H9 (cell line): ENCODE results near the gene UBE3C. TPM values are rescaled to one million over a fixed set of nuclear protein-coding genes. Genes with fewer than 3 reads are reported as not detected.

Source experiments
- DNase-seq: peaks from one replicate; pipeline ENCODE4 v3.0.0-alpha.2; 2017
- H2AFZ ChIP-seq: one replicate; pipeline ENCODE4 v1.6.1; 2013; ENCODE audit warnings: mild to moderate bottlenecking, low read length, control low read depth, moderate library complexity
- H2AK5ac ChIP-seq: 2 replicates; pipeline ENCODE4 v1.6.1; 2013; ENCODE audit warnings: low read length, control low read depth, mixed read lengths; ENCODE audit not compliant: insufficient read length
- H2BK120ac ChIP-seq: one replicate; pipeline ENCODE4 v1.6.1; 2013; ENCODE audit warnings: low read depth, mild to moderate bottlenecking, low read length, control low read depth, inconsistent platforms; ENCODE audit not compliant: poor library complexity, severe bottlenecking
- H2BK12ac ChIP-seq: 2 replicates; pipeline ENCODE4 v1.6.1; 2013; ENCODE audit warnings: low read length, control low read depth, mixed read lengths, low read depth; ENCODE audit not compliant: insufficient read length
- H2BK15ac ChIP-seq: 2 replicates; pipeline ENCODE4 v1.6.1; 2013; ENCODE audit warnings: low read depth, low read length, control low read depth
- H2BK20ac ChIP-seq: one replicate; pipeline ENCODE4 v1.6.1; 2013; ENCODE audit warnings: low read depth, mild to moderate bottlenecking, low read length, control low read depth, inconsistent platforms; ENCODE audit not compliant: poor library complexity, severe bottlenecking
- H2BK5ac ChIP-seq: 2 replicates; pipeline ENCODE4 v1.6.1; 2013; ENCODE audit warnings: low read length, control low read depth, mixed read lengths; ENCODE audit not compliant: insufficient read length
- H3K14ac ChIP-seq: 2 replicates; pipeline ENCODE4 v1.6.1; 2013; ENCODE audit warnings: low read length, control low read depth; ENCODE audit not compliant: insufficient read depth
- H3K18ac ChIP-seq: 2 replicates; pipeline ENCODE4 v1.6.1; 2013; ENCODE audit warnings: low read depth, mild to moderate bottlenecking, mixed read lengths, low read length, control low read depth; ENCODE audit not compliant: insufficient read length
- H3K23ac ChIP-seq: 2 replicates; pipeline ENCODE4 v1.6.1; 2013; ENCODE audit warnings: low read length, control low read depth, mixed read lengths, low read depth; ENCODE audit not compliant: insufficient read length
- H3K23me2 ChIP-seq: 2 replicates; pipeline ENCODE4 v1.6.1; 2013; ENCODE audit warnings: low read depth, mild to moderate bottlenecking, mixed read lengths, low read length, control low read depth; ENCODE audit not compliant: insufficient read length, poor library complexity, severe bottlenecking
- H3K27ac ChIP-seq: 2 replicates; pipeline ENCODE4 v1.5.1; 2013; ENCODE audit warnings: low read length, control low read depth, mixed read lengths, low read depth; ENCODE audit not compliant: insufficient read length
- H3K27me3 ChIP-seq: 2 replicates; pipeline ENCODE4 v1.6.1; 2013; ENCODE audit warnings: low read length, control low read depth, inconsistent platforms; ENCODE audit not compliant: insufficient read depth
- H3K4ac ChIP-seq: 2 replicates; pipeline ENCODE4 v1.6.1; 2013; ENCODE audit warnings: low read depth, mild to moderate bottlenecking, control low read depth, inconsistent platforms, low read length, moderate library complexity
- H3K4me1 ChIP-seq: 2 replicates; pipeline ENCODE4 v1.6.1; 2013; ENCODE audit warnings: low read length, control low read depth, inconsistent platforms; ENCODE audit not compliant: insufficient read depth
- H3K4me2 ChIP-seq: 2 replicates; pipeline ENCODE4 v1.6.1; 2013; ENCODE audit warnings: low read length, control low read depth, mixed read lengths; ENCODE audit not compliant: insufficient read length, insufficient read depth
- H3K56ac ChIP-seq: 2 replicates; pipeline ENCODE4 v1.6.1; 2013; ENCODE audit warnings: low read depth, mild to moderate bottlenecking, mixed read lengths, low read length, control low read depth; ENCODE audit not compliant: insufficient read length
- H3K79me1 ChIP-seq: 2 replicates; pipeline ENCODE4 v1.6.1; 2013; ENCODE audit warnings: low read depth, mild to moderate bottlenecking, moderate library complexity, low read length, control low read depth, inconsistent platforms; ENCODE audit not compliant: insufficient read depth, poor library complexity, severe bottlenecking
- H3K79me2 ChIP-seq: 2 replicates; pipeline ENCODE4 v1.6.1; 2013; ENCODE audit warnings: low read length, control low read depth, inconsistent platforms; ENCODE audit not compliant: insufficient read depth
- H3K9ac ChIP-seq: 2 replicates; pipeline ENCODE4 v1.6.1; 2013; ENCODE audit warnings: low read length, control low read depth, mixed read lengths; ENCODE audit not compliant: insufficient read length; ENCODE audit errors: extremely low read depth
- H3K9me3 ChIP-seq: one replicate; pipeline ENCODE4 v1.6.1; 2013; ENCODE audit warnings: low read depth, low read length, inconsistent platforms; ENCODE audit not compliant: control insufficient read depth
- H3T11ph ChIP-seq: one replicate; pipeline ENCODE4 v1.6.1; 2013; ENCODE audit warnings: mild to moderate bottlenecking, low read length, control low read depth, inconsistent platforms
- H4K20me1 ChIP-seq: one replicate; pipeline ENCODE4 v1.6.1; 2013; ENCODE audit not compliant: control insufficient read depth, insufficient read length, insufficient read depth
- H4K5ac ChIP-seq: 2 replicates; pipeline ENCODE4 v1.6.1; 2013; ENCODE audit warnings: low read depth, mild to moderate bottlenecking, mixed read lengths, low read length, control low read depth; ENCODE audit not compliant: insufficient read length
- H4K8ac ChIP-seq: replicated peaks from 2 replicates; pipeline ENCODE4 v1.6.1; 2013; ENCODE audit warnings: low read length, control low read depth, mixed read lengths, low read depth; ENCODE audit not compliant: insufficient read length
- H4K91ac ChIP-seq: 2 replicates; pipeline ENCODE4 v1.6.1; 2013; ENCODE audit warnings: low read depth, mild to moderate bottlenecking, moderate library complexity, mixed read lengths, low read length, control low read depth; ENCODE audit not compliant: insufficient read length
- H3K27ac Mint-ChIP-seq, 3 experiments: 2 replicates in 2 of 3; 3 replicates in 1 of 3; pipeline ENCODE4 v1.8.0; 2020 to 2021; ENCODE audit warnings: mixed read lengths in 3 of 3, mild to moderate bottlenecking in 1 of 3, moderate library complexity in 1 of 3
- H3K27me3 Mint-ChIP-seq: 2 replicates; pipeline ENCODE4 v1.8.0; 2021; ENCODE audit warnings: low read depth, mild to moderate bottlenecking, moderate library complexity, mixed read lengths
- H3K36me3 Mint-ChIP-seq, 3 experiments: 2 replicates in 2 of 3; 3 replicates in 1 of 3; pipeline ENCODE4 v1.8.0; 2020 to 2021; ENCODE audit warnings: low read depth in 3 of 3, mixed read lengths in 3 of 3; ENCODE audit not compliant: insufficient read depth in 1 of 3
- H3K4me1 Mint-ChIP-seq, 2 experiments: 2 replicates each; pipeline ENCODE4 v1.8.0; 2020; ENCODE audit warnings: mixed read lengths in 2 of 2
- H3K4me3 Mint-ChIP-seq, 2 experiments: 2 replicates in 1 of 2; 3 replicates in 1 of 2; pipeline ENCODE4 v1.8.0; 2020 to 2021; ENCODE audit warnings: mild to moderate bottlenecking in 2 of 2, mixed read lengths in 2 of 2, moderate library complexity in 1 of 2
- H3K9me3 Mint-ChIP-seq, 2 experiments: 2 replicates in 1 of 2; 3 replicates in 1 of 2; pipeline ENCODE4 v1.8.0; 2020; ENCODE audit warnings: mild to moderate bottlenecking in 2 of 2, mixed read lengths in 2 of 2, moderate library complexity in 1 of 2
- WGBS: extraction: QIAGEN DNeasy Blood & Tissue Kit; methylation state at CpG from one replicate; pipeline ENCODE4 v1.1.7; 2013; ENCODE audit warnings: missing lambda C conversion rate, low lambda C conversion rate, mixed read lengths; ENCODE audit not compliant: insufficient read length; ENCODE audit errors: extremely low coverage; 5-methylcytosine and 5-hydroxymethylcytosine counted together
- total RNA-seq: library from RNA; stranded (reverse); gene quantifications from 2 replicates; pipeline ENCODE4 v1.2.1, GENCODE V29; 2021
- TF ChIP-seq, protein P1 (sequence below): fragments of 200-600 bp; sonication (generic); conservative IDR thresholded peaks from 3 replicates; pipeline ENCODE4 v1.8.0; 2021; ENCODE audit warnings: antibody characterized with exemption, mild to moderate bottlenecking

Gene UBE3C
- total RNA-seq, 1 experiment from 2014 or later = 63.3 TPM

DNA sequence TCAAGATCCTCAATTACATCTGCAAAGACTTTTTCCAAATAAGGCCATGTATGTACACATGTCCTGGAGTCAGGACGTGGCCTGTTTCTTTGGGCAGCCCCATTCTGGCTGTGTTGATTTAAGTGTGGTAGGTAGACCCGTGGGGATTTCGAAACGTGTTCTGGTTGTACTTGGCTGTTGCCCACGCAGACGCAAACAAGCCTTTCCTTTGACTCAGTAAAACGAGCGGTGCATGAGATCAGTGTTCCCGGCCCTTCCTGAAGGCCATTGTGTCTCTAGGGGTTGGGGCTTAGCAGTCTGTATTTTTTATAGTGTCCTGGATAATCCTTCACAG, 133.2 kb downstream of the UBE3C start:
- no peak overlapping the region for H4K8ac ChIP-seq
- no peak overlapping the region for H3K4me2 ChIP-seq
- no peak overlapping the region for H3K9ac ChIP-seq
- no peak overlapping the region for H2BK15ac ChIP-seq
- H2BK20ac ChIP-seq = no peak overlapping the region
- no peak overlapping the region for H2BK120ac ChIP-seq
- H3K4ac ChIP-seq = no peak overlapping the region
- H4K5ac ChIP-seq = no peak overlapping the region
- no peak overlapping the region for H3T11ph ChIP-seq
- H3K4me3 Mint-ChIP-seq = no peak overlapping the region
- WGBS = no CpG with 5 or more reads among the region's 9 CpGs
- H3K79me1 ChIP-seq = no peaks in the 10 kb centered on the region
- no peak overlapping the region for H2BK12ac ChIP-seq
- no peak for DNase-seq
- H3K27me3 ChIP-seq = no peaks in the 10 kb centered on the region
- no peaks in the 10 kb centered on the region for H3K9me3 ChIP-seq
- no peak overlapping the region for H3K27ac ChIP-seq
- no peak overlapping the region for H2AFZ ChIP-seq
- no peak overlapping the region for H3K23ac ChIP-seq
- no peaks in the 10 kb centered on the region for H3K79me2 ChIP-seq
- H4K20me1 ChIP-seq = no peaks in the 10 kb centered on the region
- no peaks in the 10 kb centered on the region for H3K4me1 ChIP-seq
- H3K27me3 Mint-ChIP-seq = no peaks in the 10 kb centered on the region
- no peak overlapping the region for H3K56ac ChIP-seq
- H2BK5ac ChIP-seq = no peak overlapping the region
- H3K9me3 Mint-ChIP-seq = no peaks in the 10 kb centered on the region
- TF ChIP-seq, protein P1, sequence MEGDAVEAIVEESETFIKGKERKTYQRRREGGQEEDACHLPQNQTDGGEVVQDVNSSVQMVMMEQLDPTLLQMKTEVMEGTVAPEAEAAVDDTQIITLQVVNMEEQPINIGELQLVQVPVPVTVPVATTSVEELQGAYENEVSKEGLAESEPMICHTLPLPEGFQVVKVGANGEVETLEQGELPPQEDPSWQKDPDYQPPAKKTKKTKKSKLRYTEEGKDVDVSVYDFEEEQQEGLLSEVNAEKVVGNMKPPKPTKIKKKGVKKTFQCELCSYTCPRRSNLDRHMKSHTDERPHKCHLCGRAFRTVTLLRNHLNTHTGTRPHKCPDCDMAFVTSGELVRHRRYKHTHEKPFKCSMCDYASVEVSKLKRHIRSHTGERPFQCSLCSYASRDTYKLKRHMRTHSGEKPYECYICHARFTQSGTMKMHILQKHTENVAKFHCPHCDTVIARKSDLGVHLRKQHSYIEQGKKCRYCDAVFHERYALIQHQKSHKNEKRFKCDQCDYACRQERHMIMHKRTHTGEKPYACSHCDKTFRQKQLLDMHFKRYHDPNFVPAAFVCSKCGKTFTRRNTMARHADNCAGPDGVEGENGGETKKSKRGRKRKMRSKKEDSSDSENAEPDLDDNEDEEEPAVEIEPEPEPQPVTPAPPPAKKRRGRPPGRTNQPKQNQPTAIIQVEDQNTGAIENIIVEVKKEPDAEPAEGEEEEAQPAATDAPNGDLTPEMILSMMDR = no peak
- peak overlapping the region in 2 of 3 experiments; percentile 65 to 81; a peak in 4 of 7 replicates for H3K27ac Mint-ChIP-seq
- peaks cover 13 to 24% (median 23%) of the 10 kb centered on the region in 3 experiments; a peak in 6 of 7 replicates for H3K36me3 Mint-ChIP-seq
- H3K23me2 ChIP-seq = no peaks in the 10 kb centered on the region
- no peak overlapping the region for H3K14ac ChIP-seq
- H4K91ac ChIP-seq = no peak overlapping the region
- no peak overlapping the region for H2AK5ac ChIP-seq
- peaks cover 12 to 14% of the 10 kb centered on the region in 2 experiments for H3K4me1 Mint-ChIP-seq
- H3K18ac ChIP-seq = no peak overlapping the region
